Keratinocyte (primary cell): ENCODE results near the gene FRMPD4. TPM values are rescaled to one million over a fixed set of nuclear protein-coding genes. Genes with fewer than 3 reads are reported as not detected.

ENCODE experiments used
- DNase-seq: peaks from one replicate; pipeline ENCODE4 v3.0.0-alpha.2; 2011; ENCODE audit warnings: low read depth, missing footprints, low spot score
- FAIRE-seq: peaks from 2 replicates; lab custom pipeline; 2011; peaks lifted over from hg19 to GRCh38; lab: Jason Lieb, UNC
- H2AFZ ChIP-seq: 2 replicates; pipeline ENCODE4 v1.6.0; 2012; ENCODE audit warnings: low read length, control low read depth, inconsistent platforms; ENCODE audit not compliant: control insufficient read depth
- H3K27ac ChIP-seq: 2 replicates; pipeline ENCODE4 v1.5.1; 2011; ENCODE audit warnings: low read length; ENCODE audit not compliant: control insufficient read depth, insufficient read depth
- H3K27me3 ChIP-seq: 3 replicates; pipeline ENCODE4 v1.6.0; 2011; ENCODE audit warnings: low read length; ENCODE audit not compliant: control insufficient read depth, insufficient read depth; ENCODE audit errors: extremely low read depth
- H3K36me3 ChIP-seq, 2 experiments: 2 replicates in 1 of 2; 3 replicates in 1 of 2; pipeline ENCODE4 v1.5.1; 2011; ENCODE audit warnings: low read length in 2 of 2, mild to moderate bottlenecking in 1 of 2; ENCODE audit not compliant: control insufficient read depth in 2 of 2, insufficient read depth in 2 of 2; ENCODE audit errors: extremely low read depth in 1 of 2
- H3K4me1 ChIP-seq: 3 replicates; pipeline ENCODE4 v1.5.1; 2011; ENCODE audit warnings: low read length; ENCODE audit not compliant: control insufficient read depth, insufficient read depth; ENCODE audit errors: extremely low read depth
- H3K4me2 ChIP-seq: 3 replicates; pipeline ENCODE4 v1.6.0; 2011; ENCODE audit warnings: low read depth, low read length; ENCODE audit not compliant: control insufficient read depth, insufficient read depth; ENCODE audit errors: extremely low read depth
- H3K4me3 ChIP-seq, 3 experiments: fragments of 200-600 bp in 1 of 3; sonication (generic) in 1 of 3; 2 replicates in 2 of 3; 3 replicates in 1 of 3; pipeline ENCODE4 v1.5.1; 2011 to 2016; ENCODE audit warnings: low read length in 3 of 3, mild to moderate bottlenecking in 3 of 3, control low read depth in 2 of 3, inconsistent platforms in 1 of 3, low read depth in 1 of 3, mixed read lengths in 1 of 3, mixed run types in 1 of 3, moderate library complexity in 1 of 3; ENCODE audit not compliant: control insufficient read depth in 2 of 3, insufficient read depth in 2 of 3; ENCODE audit errors: extremely low read depth in 1 of 3
- H3K79me2 ChIP-seq: 2 replicates; pipeline ENCODE4 v1.6.0; 2012; ENCODE audit warnings: low read length; ENCODE audit not compliant: control insufficient read depth, insufficient read depth
- H3K9ac ChIP-seq: 3 replicates; pipeline ENCODE4 v1.6.0; 2011; ENCODE audit warnings: low read length; ENCODE audit not compliant: control insufficient read depth, insufficient read depth; ENCODE audit errors: extremely low read depth
- H3K9me1 ChIP-seq: 3 replicates; pipeline ENCODE4 v1.6.0; 2011; ENCODE audit warnings: low read length; ENCODE audit not compliant: control insufficient read depth, insufficient read depth; ENCODE audit errors: extremely low read depth
- H3K9me3 ChIP-seq: 2 replicates; pipeline ENCODE4 v1.5.1; 2012; ENCODE audit warnings: low read depth, low read length; ENCODE audit not compliant: control insufficient read depth
- H4K20me1 ChIP-seq: 3 replicates; pipeline ENCODE4 v1.6.0; 2011; ENCODE audit warnings: low read length; ENCODE audit not compliant: control insufficient read depth, insufficient read depth; ENCODE audit errors: extremely low read depth
- CTCF ChIP-seq, 3 experiments: IDR thresholded peaks in 1 of 3; conservative IDR thresholded peaks in 1 of 3; optimal IDR thresholded peaks in 1 of 3; 2 replicates in 2 of 3; 3 replicates in 1 of 3; pipeline versions ENCODE3 to v1.5.1; 2011; ENCODE audit warnings: low read length in 3 of 3, mild to moderate bottlenecking in 3 of 3, moderate library complexity in 2 of 3, control low read depth in 1 of 3, inconsistent platforms in 1 of 3; ENCODE audit not compliant: insufficient read depth in 2 of 3; ENCODE audit errors: extremely low read depth in 1 of 3
- EZH2 ChIP-seq: IDR thresholded peaks from one replicate; pipeline ENCODE4 v1.6.1; 2012; ENCODE audit warnings: inconsistent platforms, mild to moderate bottlenecking, low read length, moderate library complexity
- dilution Hi-C: fragments of 300-500 bp; cut with MboI; formaldehyde crosslinking; loops from one replicate; pipeline ENCODE4 v1.7.0; 2020; ENCODE audit warnings: low sequenced_read_pairs; ENCODE audit not compliant: extremely low pct_ligation_motif_present
- polyA plus RNA-seq, 5 experiments: library from polyadenylated mRNA; depleted of rRNA in 3 of 5; stranded (reverse) in 3 of 5; stranded (forward) in 1 of 5; unstranded in 1 of 5; fragments of >200 nt; gene quantifications; 1 replicate in 1 of 5; 2 replicates in 3 of 5; 3 replicates in 1 of 5; pipeline versions ENCODE4 v1.2.1 to v1.2.3, GENCODE V29; 2011 to 2012; ENCODE audit warnings: missing spikeins in 2 of 5, low read depth in 1 of 5, low replicate concordance in 1 of 5

The FRMPD4 gene
- polyA plus RNA-seq, 1 donor (not counting 4 experiments of a cell fraction or from before 2014, with no cell fraction given), result 0.05 TPM

GRCh38 chrX:12309744-12310076, 171.4 kb downstream of the FRMPD4 start:
- dilution Hi-C loops, result no loop called here

GRCh38 chrX:12314651-12315050, 176.4 kb downstream of the FRMPD4 start:
- H3K9ac ChIP-seq, result no peak overlapping the region
- no peaks in the 10 kb centered on the region for H3K9me3 ChIP-seq
- no peaks in the 10 kb centered on the region for H4K20me1 ChIP-seq
- no peaks in the 10 kb centered on the region for H3K9me1 ChIP-seq
- no peak overlapping the region for H3K4me3 ChIP-seq
- H3K4me2 ChIP-seq, result no peak overlapping the region
- no peak overlapping the region for H2AFZ ChIP-seq
- no peak for DNase-seq
- no peaks in the 10 kb centered on the region for H3K4me1 ChIP-seq
- TF ChIP-seq CTCF (optimal IDR thresholded peaks at IDR 0.05 in 1 of 3, IDR thresholded peaks at IDR 0.05 in 1 of 3, conservative IDR thresholded peaks at IDR 0.05 in 1 of 3; ENCODE audit: extremely low read depth in 1 of 3, insufficient read depth in 2 of 3, low read length in 3 of 3) (no peak), EZH2 (no peak)
- dilution Hi-C loops, result no loop called here
- H3K36me3 ChIP-seq, result no peaks in the 10 kb centered on the region
- no peak for FAIRE-seq
- no peaks in the 10 kb centered on the region for H3K79me2 ChIP-seq
- H3K27me3 ChIP-seq, result peaks cover 4% of the 10 kb centered on the region
- no peak overlapping the region for H3K27ac ChIP-seq

More at GRCh38 chrX:12309744-12310076, 171.4 kb downstream of the FRMPD4 start:
- TF ChIP-seq CTCF (optimal IDR thresholded peaks at IDR 0.05 in 1 of 3, IDR thresholded peaks at IDR 0.05 in 1 of 3, conservative IDR thresholded peaks at IDR 0.05 in 1 of 3; ENCODE audit: extremely low read depth in 1 of 3, insufficient read depth in 2 of 3, low read length in 3 of 3) (no peak), EZH2 (no peak)
- Histone ChIP-seq H4K20me1 (no peaks in the 10 kb centered on the region), H3K4me3 (no peak overlapping the region), H3K27ac (no peak overlapping the region), H2AFZ (no peak overlapping the region), H3K79me2 (no peaks in the 10 kb centered on the region), H3K9ac (no peak overlapping the region), H3K36me3 (no peaks in the 10 kb centered on the region), H3K4me1 (no peaks in the 10 kb centered on the region), H3K9me1 (no peaks in the 10 kb centered on the region), H3K9me3 (no peaks in the 10 kb centered on the region), H3K27me3 (no peaks in the 10 kb centered on the region), H3K4me2 (no peak overlapping the region)
- FAIRE-seq (no peak), DNase-seq (no peak)
